CD14-positive monocyte (primary cell): ENCODE measurements around the gene MRGPRG. TPM values are rescaled to one million over a fixed set of nuclear protein-coding genes. Genes with fewer than 3 reads are reported as not detected.
A peak's percentile ranks its signal among the peaks of the same experiment; 100 is the strongest.

Experiments used
- DNase-seq, 3 donors: peaks; one replicate each; pipeline ENCODE4 v3.0.0-alpha.2; 2011 to 2022
- H2AFZ ChIP-seq: 2 replicates; pipeline ENCODE4 v1.6.0; 2012; ENCODE audit warnings: mild to moderate bottlenecking, low read depth, low read length, inconsistent platforms; ENCODE audit not compliant: insufficient read depth, poor library complexity, severe bottlenecking
- H3K27ac ChIP-seq, 2 donors: 1 replicate in 1 of 2; 2 replicates in 1 of 2; pipeline ENCODE4 v1.5.1; 2012 to 2013; ENCODE audit warnings: low read length in 2 of 2, control low read depth in 1 of 2, inconsistent platforms in 1 of 2, low read depth in 1 of 2, mild to moderate bottlenecking in 1 of 2
- H3K27me3 ChIP-seq, 2 donors: one replicate each; pipeline versions ENCODE4 v1.6.0 to v1.6.1; 2011 to 2013; ENCODE audit warnings: low read length in 2 of 2; ENCODE audit not compliant: control insufficient read depth in 2 of 2, insufficient read depth in 2 of 2
- H3K36me3 ChIP-seq, 2 donors: replicated peaks in 1 of 2; 1 replicate in 1 of 2; 2 replicates in 1 of 2; pipeline versions ENCODE4 v1.5.1 to v1.6.1; 2012 to 2013; ENCODE audit warnings: low read length in 2 of 2, control low read depth in 1 of 2, inconsistent platforms in 1 of 2, mild to moderate bottlenecking in 1 of 2; ENCODE audit not compliant: insufficient read depth in 2 of 2, control insufficient read depth in 1 of 2
- H3K4me1 ChIP-seq, 2 donors: 1 replicate in 1 of 2; 2 replicates in 1 of 2; pipeline versions ENCODE4 v1.5.1 to v1.6.1; 2012 to 2013; ENCODE audit warnings: low read length in 2 of 2, control low read depth in 1 of 2, inconsistent platforms in 1 of 2, mild to moderate bottlenecking in 1 of 2, moderate library complexity in 1 of 2; ENCODE audit not compliant: insufficient read depth in 2 of 2, control insufficient read depth in 1 of 2
- H3K4me2 ChIP-seq: replicated peaks from 2 replicates; pipeline ENCODE3; 2012; ENCODE audit warnings: low read length, moderate library complexity, mild to moderate bottlenecking; ENCODE audit not compliant: poor library complexity, severe bottlenecking; ENCODE audit errors: extremely low read depth
- H3K4me3 ChIP-seq, 3 experiments: fragments of 200-600 bp in 1 of 3; sonication (generic) in 1 of 3; replicated peaks in 1 of 3; 1 replicate in 2 of 3; 2 replicates in 1 of 3; pipeline ENCODE4 v1.5.1; 2011 to 2013; ENCODE audit warnings: low read length in 3 of 3, mild to moderate bottlenecking in 3 of 3, control low read depth in 2 of 3, low read depth in 2 of 3, inconsistent platforms in 1 of 3, moderate library complexity in 1 of 3
- H3K79me2 ChIP-seq: 2 replicates; pipeline ENCODE4 v1.6.0; 2012; ENCODE audit warnings: mild to moderate bottlenecking, control low read depth, inconsistent platforms, low read length, moderate library complexity; ENCODE audit not compliant: insufficient read depth
- H3K9ac ChIP-seq: 2 replicates; pipeline ENCODE4 v1.6.0; 2017; ENCODE audit warnings: low read length, mild to moderate bottlenecking; ENCODE audit not compliant: insufficient read depth, poor library complexity, severe bottlenecking
- H3K9me3 ChIP-seq, 2 donors: replicated peaks in 1 of 2; 1 replicate in 1 of 2; 2 replicates in 1 of 2; pipeline versions ENCODE4 v1.5.1 to v1.6.1; 2012 to 2013; ENCODE audit warnings: low read length in 2 of 2, control low read depth in 1 of 2; ENCODE audit not compliant: control insufficient read depth in 1 of 2, insufficient read depth in 1 of 2
- H4K20me1 ChIP-seq: 2 replicates; pipeline ENCODE4 v1.6.0; 2012; ENCODE audit warnings: mild to moderate bottlenecking, low read length, control low read depth, moderate library complexity; ENCODE audit not compliant: insufficient read depth
- H3K27ac Mint-ChIP-seq, 7 donors: one replicate each; pipeline ENCODE4 v1.8.0; 2020; ENCODE audit warnings: mild to moderate bottlenecking in 7 of 7, mixed read lengths in 7 of 7, moderate library complexity in 6 of 7, inconsistent platforms in 2 of 7
- H3K27me3 Mint-ChIP-seq, 3 donors: one replicate each; pipeline ENCODE4 v1.8.0; 2021 to 2022; ENCODE audit warnings: low read depth in 3 of 3, mild to moderate bottlenecking in 3 of 3, mixed read lengths in 3 of 3, moderate library complexity in 3 of 3, inconsistent platforms in 1 of 3
- H3K36me3 Mint-ChIP-seq, 2 donors: one replicate each; pipeline ENCODE4 v1.8.0; 2020; ENCODE audit warnings: mixed read lengths in 2 of 2, inconsistent platforms in 1 of 2, mild to moderate bottlenecking in 1 of 2
- H3K4me1 Mint-ChIP-seq: one replicate; pipeline ENCODE4 v1.8.0; 2020; ENCODE audit warnings: mild to moderate bottlenecking, mixed read lengths
- H3K4me3 Mint-ChIP-seq, 2 donors: one replicate each; pipeline ENCODE4 v1.8.0; 2020; ENCODE audit warnings: mild to moderate bottlenecking in 2 of 2, mixed read lengths in 2 of 2, moderate library complexity in 1 of 2
- H3K9me3 Mint-ChIP-seq, 7 donors: one replicate each; pipeline ENCODE4 v1.8.0; 2020 to 2022; ENCODE audit warnings: mixed read lengths in 7 of 7, mild to moderate bottlenecking in 6 of 7, moderate library complexity in 6 of 7, inconsistent platforms in 2 of 7
- WGBS: methylation state at CpG from one replicate; pipeline ENCODE4 v1.1.5; 2013; ENCODE audit warnings: missing lambda C conversion rate; ENCODE audit not compliant: insufficient coverage; 5-methylcytosine and 5-hydroxymethylcytosine counted together
- intact Hi-C, 2 donors: fragments of 100-400 bp; cut with micrococcal nuclease; formaldehyde crosslinking; loops; one replicate each; pipeline versions ENCODE4 v1.15.0 to v1.15.1; 2023
- polyA plus RNA-seq, 3 donors: library from polyadenylated mRNA; depleted of rRNA in 1 of 3; unstranded in 2 of 3; stranded (reverse) in 1 of 3; fragments of 300-500 nt in 2 of 3; fragments of >200 nt in 1 of 3; fragmentation: Illumina TruSeq in 2 of 3; gene quantifications; 1 replicate in 2 of 3; 2 replicates in 1 of 3; pipeline ENCODE4 v1.2.3, GENCODE V29; 2012 to 2021
- TF ChIP-seq, protein P1 (sequence below): fragments of 200-600 bp; IDR thresholded peaks from one replicate; pipeline ENCODE4 v1.8.0; 2022; ENCODE audit warnings: antibody characterized with exemption, mild to moderate bottlenecking

MRGPRG gene
- polyA plus RNA-seq, 3 donors = not detected

DNA sequence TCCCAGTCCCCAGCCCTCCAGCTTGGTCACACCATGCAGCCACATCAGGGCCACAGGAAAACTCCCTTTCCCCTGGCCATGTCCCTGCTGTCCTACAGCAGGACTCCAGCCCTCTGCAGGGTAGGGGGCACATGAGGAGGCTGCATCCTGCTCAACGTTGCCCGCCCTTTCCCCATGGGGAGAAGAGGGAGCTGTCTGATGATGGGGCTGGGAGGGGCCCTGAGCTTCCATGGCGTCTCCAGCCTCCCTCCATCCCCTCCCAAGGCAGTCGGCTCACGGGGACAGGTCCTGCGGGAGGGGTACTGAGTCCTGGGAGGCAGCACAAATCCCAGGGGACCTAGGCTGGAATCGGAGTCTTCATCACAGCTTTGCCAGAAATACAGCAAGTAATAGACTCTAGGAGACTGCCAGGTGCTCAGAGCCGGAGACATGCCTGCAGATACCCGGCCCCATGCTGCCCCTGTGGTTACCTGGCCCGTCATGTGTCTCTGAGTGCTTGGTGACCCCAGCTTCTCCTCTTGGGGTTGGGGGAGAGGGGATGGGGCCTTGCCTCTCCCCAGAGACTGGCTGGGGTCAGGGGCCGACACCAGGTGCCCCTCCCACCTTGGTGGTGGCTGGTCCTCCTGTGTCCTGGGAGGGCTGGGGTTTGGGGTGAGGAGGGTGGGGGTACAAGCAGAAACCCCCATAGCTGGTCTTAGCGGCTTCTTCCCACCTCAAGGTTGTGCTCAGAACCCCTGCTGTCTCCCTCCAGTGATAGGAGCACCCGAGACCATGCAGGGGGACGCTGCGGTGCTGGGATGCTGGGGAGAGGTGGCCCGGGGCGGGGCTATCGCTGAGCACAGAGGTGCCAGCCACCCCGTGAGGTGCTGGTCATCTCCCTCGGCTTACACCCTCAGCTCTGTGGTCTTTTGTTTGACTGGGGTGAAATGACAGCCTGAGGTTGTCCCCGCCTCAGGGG, 11.3 kb upstream of the MRGPRG start:
- Mint-ChIP-seq H3K36me3 (no peaks in the 10 kb centered on the region), H3K4me3 (no peak overlapping the region), H3K27me3 (peaks cover 4 to 21% (median 8%) of the 10 kb centered on the region in 3 donors), H3K9me3 (peaks cover 0 to 1% (median 0%) of the 10 kb centered on the region in 7 donors), H3K27ac (no peak overlapping the region), H3K4me1 (peaks cover 14% of the 10 kb centered on the region)
- Histone ChIP-seq H3K79me2 (no peaks in the 10 kb centered on the region), H3K4me2 (no peak overlapping the region), H3K4me1 (peaks cover 27 to 28% of the 10 kb centered on the region in 2 donors), H3K27ac (no peak overlapping the region), H3K9ac (no peak overlapping the region), H3K36me3 (no peaks in the 10 kb centered on the region), H4K20me1 (no peaks in the 10 kb centered on the region), H3K9me3 (no peaks in the 10 kb centered on the region), H3K4me3 (no peak overlapping the region), H3K27me3 (no peaks in the 10 kb centered on the region), H2AFZ (no peak overlapping the region)
- intact Hi-C loops = no loop called here
- DNase-seq = no peak
- TF ChIP-seq, protein P1, sequence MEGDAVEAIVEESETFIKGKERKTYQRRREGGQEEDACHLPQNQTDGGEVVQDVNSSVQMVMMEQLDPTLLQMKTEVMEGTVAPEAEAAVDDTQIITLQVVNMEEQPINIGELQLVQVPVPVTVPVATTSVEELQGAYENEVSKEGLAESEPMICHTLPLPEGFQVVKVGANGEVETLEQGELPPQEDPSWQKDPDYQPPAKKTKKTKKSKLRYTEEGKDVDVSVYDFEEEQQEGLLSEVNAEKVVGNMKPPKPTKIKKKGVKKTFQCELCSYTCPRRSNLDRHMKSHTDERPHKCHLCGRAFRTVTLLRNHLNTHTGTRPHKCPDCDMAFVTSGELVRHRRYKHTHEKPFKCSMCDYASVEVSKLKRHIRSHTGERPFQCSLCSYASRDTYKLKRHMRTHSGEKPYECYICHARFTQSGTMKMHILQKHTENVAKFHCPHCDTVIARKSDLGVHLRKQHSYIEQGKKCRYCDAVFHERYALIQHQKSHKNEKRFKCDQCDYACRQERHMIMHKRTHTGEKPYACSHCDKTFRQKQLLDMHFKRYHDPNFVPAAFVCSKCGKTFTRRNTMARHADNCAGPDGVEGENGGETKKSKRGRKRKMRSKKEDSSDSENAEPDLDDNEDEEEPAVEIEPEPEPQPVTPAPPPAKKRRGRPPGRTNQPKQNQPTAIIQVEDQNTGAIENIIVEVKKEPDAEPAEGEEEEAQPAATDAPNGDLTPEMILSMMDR = no peak
- 94% methylated on average over 12 of the region's 21 CpGs for WGBS

DNA sequence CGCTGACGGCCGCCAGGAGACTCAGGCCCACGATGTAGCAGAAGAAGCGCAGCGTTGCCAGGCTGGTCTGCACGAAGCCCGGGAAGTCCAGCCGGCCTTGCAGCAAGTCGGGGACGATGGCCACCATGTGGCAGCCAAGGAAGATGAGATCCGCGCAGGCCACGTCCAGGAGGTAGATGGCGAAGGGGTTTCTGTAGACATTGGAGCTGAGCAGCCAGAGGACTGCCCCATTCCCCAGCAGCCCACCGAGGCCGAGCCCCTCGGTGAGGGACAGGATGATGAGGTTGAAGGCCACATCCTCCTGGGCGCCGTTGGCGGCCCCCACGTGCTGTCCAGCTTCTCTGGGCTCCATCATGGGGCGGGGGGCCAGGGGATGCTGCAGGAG, 9.8 kb upstream of the MRGPRG start:
- H3K9me3 ChIP-seq = no peaks in the 10 kb centered on the region
- H3K4me3 ChIP-seq = no peak overlapping the region
- peaks cover 11 to 29% (median 14%) of the 10 kb centered on the region in 3 donors for H3K27me3 Mint-ChIP-seq
- no peaks in the 10 kb centered on the region for H3K79me2 ChIP-seq
- intact Hi-C loops = no loop called here
- no peaks in the 10 kb centered on the region for H3K36me3 Mint-ChIP-seq
- H3K27me3 ChIP-seq = peaks cover 0 to 3% of the 10 kb centered on the region in 2 donors
- H3K9me3 Mint-ChIP-seq = peaks cover 0 to 1% (median 0%) of the 10 kb centered on the region in 7 donors
- H3K4me3 Mint-ChIP-seq = no peak overlapping the region
- no peak overlapping the region for H3K27ac ChIP-seq
- no peaks in the 10 kb centered on the region for H4K20me1 ChIP-seq
- 88% methylated on average over 20 of the region's 23 CpGs for WGBS
- H2AFZ ChIP-seq = no peak overlapping the region
- H3K4me1 Mint-ChIP-seq = peaks cover 14% of the 10 kb centered on the region
- H3K9ac ChIP-seq = no peak overlapping the region
- H3K27ac Mint-ChIP-seq = no peak overlapping the region
- TF ChIP-seq, protein P1 = no peak
- DNase-seq = no peak
- peak overlapping the region; percentile 15 for H3K4me2 ChIP-seq
- H3K36me3 ChIP-seq = no peaks in the 10 kb centered on the region
- peaks cover 27 to 28% of the 10 kb centered on the region in 2 donors for H3K4me1 ChIP-seq
